ENCODE data around the gene SYF2.
"Not testable (repeated sequence)": the region's sequence is repeated elsewhere in the genome, so short reads cannot be mapped to it uniquely, and the experiment has no call there.

The SYF2 gene

GRCh38 chr1:25205786-25206185, 26.5 kb downstream of the SYF2 start:
- DNase-seq: no peak

GRCh38 chr1:25204797-25205480, 27.4 kb downstream of the SYF2 start:
- DNase-seq: no peak

GRCh38 chr1:25201006-25201405, 31.3 kb downstream of the SYF2 start:
- DNase-seq: no peak

GRCh38 chr1:25199819-25200620, 32.3 kb downstream of the SYF2 start:
- no peak for DNase-seq

GRCh38 chr1:25198663-25199252, 33.5 kb downstream of the SYF2 start:
- DNase-seq: no peak

- DNase-seq: no peak
Observed at GRCh38 chr1:25197982-25198662, 34.2 kb downstream of the SYF2 start.

- no peak for DNase-seq
Observed at GRCh38 chr1:25197235-25197975, 34.9 kb downstream of the SYF2 start.

GRCh38 chr1:25196830-25197229, 35.5 kb downstream of the SYF2 start:
- no peak for DNase-seq

GRCh38 chr1:25195835-25196234, 36.5 kb downstream of the SYF2 start:
- DNase-seq: no peak

- no peak for DNase-seq
Observed at GRCh38 chr1:25194572-25195020, 37.7 kb downstream of the SYF2 start.

GRCh38 chr1:25194054-25194453, 38.2 kb downstream of the SYF2 start:
- DNase-seq: no peak

- DNase-seq: no peak
Observed at GRCh38 chr1:25193229-25193628, 39.1 kb downstream of the SYF2 start.

- DNase-seq: no peak
Observed at GRCh38 chr1:25192154-25192553, 40.1 kb downstream of the SYF2 start.

GRCh38 chr1:25190260-25190659, 42.0 kb downstream of the SYF2 start:
- no peak for DNase-seq

- DNase-seq: not testable (repeated sequence)
Observed at GRCh38 chr1:25187904-25188303, 44.4 kb downstream of the SYF2 start.

- DNase-seq: no peak
Observed at GRCh38 chr1:25187077-25187476, 45.2 kb downstream of the SYF2 start.

GRCh38 chr1:25186161-25187007, 45.9 kb downstream of the SYF2 start:
- DNase-seq: no peak

GRCh38 chr1:25185409-25186160, 46.7 kb downstream of the SYF2 start:
- DNase-seq: no peak

GRCh38 chr1:25184001-25184762, 48.1 kb downstream of the SYF2 start:
- no peak for DNase-seq

Measured in effector CD8-positive, alpha-beta T cell (primary cell).